Embryonic facial prominence (tissue), 1 donor: ENCODE data around the gene ADAMTS15.
"Not testable (repeated sequence)": the region's sequence is repeated elsewhere in the genome, so short reads cannot be mapped to it uniquely, and the experiment has no call there.

Source experiments
- DNase-seq: peaks from one replicate; pipeline ENCODE4 v3.0.0-alpha.2; 2016; ENCODE audit errors: extremely low spot score

Gene ADAMTS15

DNA sequence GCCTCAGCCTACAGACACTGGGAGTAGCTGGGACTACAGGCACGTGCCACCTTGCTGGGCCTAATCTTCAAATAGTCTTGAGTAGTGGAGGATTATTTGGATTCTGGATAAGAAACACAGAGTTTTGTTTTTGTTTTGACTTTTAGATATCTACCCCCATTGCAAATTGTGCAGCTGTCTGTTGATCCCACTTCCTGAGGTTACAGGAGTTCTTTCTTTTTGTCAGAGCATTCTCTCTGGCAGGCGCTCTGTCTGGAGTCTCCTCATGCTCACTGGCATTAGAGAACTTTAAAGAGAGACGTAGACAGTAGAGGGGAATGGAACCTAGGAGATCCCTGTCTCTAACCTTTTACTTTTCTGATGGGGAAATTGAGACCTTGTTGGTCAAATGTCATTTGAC lies 12.3 kb upstream of the ADAMTS15 start:
- DNase-seq, result no peak

GRCh38 chr11:130437848-130438247 lies 10.6 kb upstream of the ADAMTS15 start:
- no peak for DNase-seq

GRCh38 chr11:130438401-130439159 lies 9.9 kb upstream of the ADAMTS15 start:
- DNase-seq, result not testable (repeated sequence)

- DNase-seq, result no peak
These were observed 9.3 kb upstream of the ADAMTS15 start for GRCh38 chr11:130439160-130439519.

DNA sequence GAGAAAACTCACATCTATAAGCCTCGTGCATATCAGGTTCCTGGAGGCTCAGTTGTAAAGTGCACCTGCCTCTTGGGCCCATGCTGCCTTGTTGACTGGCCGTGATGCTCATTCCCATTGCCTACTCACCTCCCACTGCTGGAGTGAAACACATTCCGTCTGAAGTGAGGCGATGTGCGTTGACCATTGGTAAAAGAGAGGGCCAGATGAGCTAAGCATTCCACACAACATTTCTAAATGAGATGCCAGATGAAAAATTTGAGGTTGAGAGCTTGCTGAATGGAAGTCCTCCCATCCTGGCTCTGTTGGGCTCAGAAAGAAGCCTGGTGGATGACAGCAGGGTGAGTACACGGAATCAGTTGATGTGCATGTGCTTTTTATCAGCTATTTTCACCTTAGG lies 8.6 kb upstream of the ADAMTS15 start:
- no peak for DNase-seq

- DNase-seq, result no peak
These were observed 6.7 kb upstream of the ADAMTS15 start for GRCh38 chr11:130441719-130442118.

DNA sequence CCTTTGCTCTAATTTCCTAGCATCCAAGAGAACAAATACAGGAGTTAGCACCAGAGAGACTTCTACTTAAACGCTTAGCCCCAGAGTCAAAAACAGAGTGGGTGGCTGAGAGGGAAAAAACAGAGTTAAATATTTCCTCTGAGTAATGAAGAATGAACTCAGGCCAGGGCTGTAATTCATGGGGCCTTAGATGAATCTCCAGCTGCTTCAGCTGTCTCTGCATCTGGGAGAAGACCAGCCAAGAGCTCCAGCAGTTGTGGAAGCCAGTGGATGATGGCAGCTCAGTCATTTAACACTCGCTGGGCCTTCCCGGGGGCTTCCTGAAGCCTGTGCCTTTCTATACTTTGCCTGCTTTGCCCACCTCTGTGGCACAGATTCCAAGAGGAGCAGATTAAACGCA lies 5.7 kb upstream of the ADAMTS15 start:
- no peak for DNase-seq

- DNase-seq, result no peak
These were observed 2.7 kb upstream of the ADAMTS15 start for GRCh38 chr11:130445788-130446187.

GRCh38 chr11:130448039-130448415 lies 418 bp upstream of the ADAMTS15 start:
- DNase-seq, result no peak

DNA sequence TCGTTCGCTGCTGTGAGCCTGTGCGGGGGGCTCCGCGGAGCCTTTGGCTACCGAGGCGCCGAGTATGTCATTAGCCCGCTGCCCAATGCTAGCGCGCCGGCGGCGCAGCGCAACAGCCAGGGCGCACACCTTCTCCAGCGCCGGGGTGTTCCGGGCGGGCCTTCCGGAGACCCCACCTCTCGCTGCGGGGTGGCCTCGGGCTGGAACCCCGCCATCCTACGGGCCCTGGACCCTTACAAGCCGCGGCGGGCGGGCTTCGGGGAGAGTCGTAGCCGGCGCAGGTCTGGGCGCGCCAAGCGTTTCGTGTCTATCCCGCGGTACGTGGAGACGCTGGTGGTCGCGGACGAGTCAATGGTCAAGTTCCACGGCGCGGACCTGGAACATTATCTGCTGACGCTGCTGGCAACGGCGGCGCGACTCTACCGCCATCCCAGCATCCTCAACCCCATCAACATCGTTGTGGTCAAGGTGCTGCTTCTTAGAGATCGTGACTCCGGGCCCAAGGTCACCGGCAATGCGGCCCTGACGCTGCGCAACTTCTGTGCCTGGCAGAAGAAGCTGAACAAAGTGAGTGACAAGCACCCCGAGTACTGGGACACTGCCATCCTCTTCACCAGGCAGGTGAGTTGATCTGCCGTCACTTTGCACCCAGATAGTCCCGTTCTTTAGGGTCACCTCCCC lies 1.0 kb downstream of the ADAMTS15 start:
- DNase-seq, result no peak

GRCh38 chr11:130449996-130450769 lies 1.7 kb downstream of the ADAMTS15 start:
- no peak for DNase-seq

- DNase-seq, result no peak
These were observed 3.0 kb downstream of the ADAMTS15 start for GRCh38 chr11:130451231-130452019.

DNA sequence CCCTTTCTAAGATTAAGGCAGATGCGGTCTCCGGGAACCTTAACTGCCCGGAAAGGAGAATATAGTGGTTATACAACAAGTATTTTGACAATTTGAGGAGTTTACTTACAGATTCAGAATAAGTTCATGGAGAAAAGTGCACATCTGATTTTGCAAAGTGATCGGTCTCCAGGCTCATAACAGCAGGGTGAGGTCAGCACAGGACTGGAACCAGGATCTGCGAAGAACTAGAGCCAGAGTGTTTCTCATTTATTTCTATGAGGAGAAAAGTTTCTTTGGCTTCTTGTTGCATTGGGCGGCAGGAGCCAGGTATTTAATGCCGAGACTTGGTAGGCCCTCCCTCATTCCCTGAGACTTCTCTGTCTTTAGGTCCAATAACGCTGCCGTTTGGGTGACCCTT lies 3.7 kb downstream of the ADAMTS15 start:
- DNase-seq, result no peak

DNA sequence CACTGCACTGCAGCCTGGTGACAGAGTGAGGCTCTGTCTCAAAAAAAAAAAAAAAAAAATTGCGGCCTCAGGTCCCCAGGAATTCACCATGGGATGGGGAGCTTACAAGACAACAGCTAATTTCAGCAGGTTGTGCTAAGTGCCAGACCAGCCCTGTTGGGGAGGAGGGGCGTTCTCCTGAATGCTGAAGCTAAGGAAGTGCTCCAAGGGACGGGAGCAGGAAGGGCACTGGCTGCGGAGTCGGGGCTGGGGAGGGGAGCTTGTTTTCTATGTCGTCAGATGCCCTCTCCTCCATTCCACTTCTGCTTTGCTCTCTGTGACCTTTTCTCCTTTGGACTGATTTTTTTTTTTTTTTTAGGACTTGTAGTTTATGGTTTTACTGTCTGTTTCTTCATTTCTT lies 4.5 kb downstream of the ADAMTS15 start:
- no peak for DNase-seq

- no peak for DNase-seq
These were observed 6.2 kb downstream of the ADAMTS15 start for GRCh38 chr11:130454491-130455252.

GRCh38 chr11:130455483-130456127 lies 7.2 kb downstream of the ADAMTS15 start:
- no peak for DNase-seq

GRCh38 chr11:130456286-130456685 lies 7.8 kb downstream of the ADAMTS15 start:
- DNase-seq, result no peak

DNA sequence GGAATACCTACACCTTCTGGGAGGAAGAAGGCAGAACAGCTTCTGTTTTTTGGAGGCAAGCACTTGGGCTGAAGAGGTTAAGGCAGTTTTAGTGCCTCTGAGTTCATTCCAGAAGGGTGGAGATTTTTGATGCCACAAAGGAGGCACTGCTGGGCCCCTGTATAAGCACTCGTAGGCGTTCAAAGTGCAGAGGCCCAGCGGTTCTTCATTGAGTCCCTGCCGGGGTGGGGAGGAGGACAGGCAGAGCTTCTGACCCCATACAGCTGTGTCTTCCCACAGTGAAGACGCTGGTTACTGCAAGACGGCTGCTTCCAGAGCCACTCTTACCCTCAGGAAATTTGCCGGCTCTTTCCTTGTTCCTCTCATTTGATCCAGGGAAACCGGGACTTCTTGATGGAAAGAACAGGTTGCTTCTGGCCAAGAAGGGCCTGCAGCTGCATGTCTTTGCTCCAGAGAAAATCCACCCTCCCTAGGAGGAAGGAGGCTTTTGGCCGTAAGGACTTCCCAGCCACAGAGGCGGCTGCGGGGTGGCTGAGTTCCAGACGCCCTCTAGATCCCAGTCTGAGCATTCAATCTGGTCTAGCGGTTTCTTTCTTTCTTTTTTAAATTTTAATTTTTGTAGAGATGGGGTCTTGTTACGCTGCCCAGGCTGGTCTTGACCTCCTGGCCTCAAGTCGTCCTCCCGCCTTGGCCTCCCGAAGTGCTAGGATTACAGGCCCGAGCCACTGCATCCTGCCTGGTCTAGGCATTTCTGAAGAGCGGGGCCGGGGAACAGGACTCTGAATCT lies 9.4 kb downstream of the ADAMTS15 start:
- no peak for DNase-seq

DNA sequence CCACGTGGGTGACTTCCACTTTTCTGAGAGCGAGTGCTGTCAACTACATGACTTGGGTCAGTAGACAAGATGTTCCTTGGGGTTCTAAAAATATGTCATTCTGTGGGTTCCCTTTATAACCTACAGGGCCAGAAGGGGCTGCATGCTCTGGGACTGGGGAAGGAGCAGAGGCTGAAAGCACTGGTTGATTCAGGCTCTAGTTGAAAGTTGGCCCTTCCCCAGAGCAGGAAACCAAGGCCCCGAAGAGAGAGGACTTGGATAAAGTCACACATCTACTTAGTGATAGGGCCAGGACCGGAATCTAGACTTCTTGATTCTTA lies 9.9 kb downstream of the ADAMTS15 start:
- DNase-seq, result no peak

DNA sequence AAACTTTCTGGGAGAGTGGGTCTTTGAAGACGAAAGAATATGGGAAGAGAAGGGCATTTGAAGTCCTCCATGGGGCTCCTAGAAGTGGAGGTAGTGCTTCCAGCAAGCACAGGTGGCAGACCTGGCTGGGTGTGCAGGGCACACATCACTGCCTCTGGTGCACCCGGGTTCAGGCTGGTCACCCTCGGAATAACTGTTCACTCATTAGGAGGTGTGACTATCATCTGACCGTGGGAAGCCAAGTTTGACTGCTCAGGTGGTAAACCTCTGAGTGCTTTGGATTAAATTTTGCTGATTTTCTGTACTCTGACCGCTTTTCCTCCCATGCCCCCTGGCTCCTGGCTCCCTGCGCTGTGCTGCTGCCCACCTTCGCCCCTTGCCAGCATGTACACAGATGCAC lies 11.1 kb downstream of the ADAMTS15 start:
- no peak for DNase-seq
